Retinal pigment epithelial cell (primary cell): Measurements from ENCODE around the gene PDGFA.

Experiments used
- DNase-seq: peaks from one replicate; pipeline ENCODE4 v3.0.0-alpha.2; 2010; ENCODE audit warnings: low read depth
- H3K4me3 ChIP-seq: 2 replicates; pipeline ENCODE4 v1.5.1; 2011; ENCODE audit warnings: mild to moderate bottlenecking, low read length, control low read depth, moderate library complexity
- TF ChIP-seq, protein P1 (sequence below): conservative IDR thresholded peaks from 2 replicates; pipeline ENCODE4 v1.5.1; 2011; ENCODE audit warnings: low read depth, low read length, control low read depth, inconsistent platforms

PDGFA gene

DNA sequence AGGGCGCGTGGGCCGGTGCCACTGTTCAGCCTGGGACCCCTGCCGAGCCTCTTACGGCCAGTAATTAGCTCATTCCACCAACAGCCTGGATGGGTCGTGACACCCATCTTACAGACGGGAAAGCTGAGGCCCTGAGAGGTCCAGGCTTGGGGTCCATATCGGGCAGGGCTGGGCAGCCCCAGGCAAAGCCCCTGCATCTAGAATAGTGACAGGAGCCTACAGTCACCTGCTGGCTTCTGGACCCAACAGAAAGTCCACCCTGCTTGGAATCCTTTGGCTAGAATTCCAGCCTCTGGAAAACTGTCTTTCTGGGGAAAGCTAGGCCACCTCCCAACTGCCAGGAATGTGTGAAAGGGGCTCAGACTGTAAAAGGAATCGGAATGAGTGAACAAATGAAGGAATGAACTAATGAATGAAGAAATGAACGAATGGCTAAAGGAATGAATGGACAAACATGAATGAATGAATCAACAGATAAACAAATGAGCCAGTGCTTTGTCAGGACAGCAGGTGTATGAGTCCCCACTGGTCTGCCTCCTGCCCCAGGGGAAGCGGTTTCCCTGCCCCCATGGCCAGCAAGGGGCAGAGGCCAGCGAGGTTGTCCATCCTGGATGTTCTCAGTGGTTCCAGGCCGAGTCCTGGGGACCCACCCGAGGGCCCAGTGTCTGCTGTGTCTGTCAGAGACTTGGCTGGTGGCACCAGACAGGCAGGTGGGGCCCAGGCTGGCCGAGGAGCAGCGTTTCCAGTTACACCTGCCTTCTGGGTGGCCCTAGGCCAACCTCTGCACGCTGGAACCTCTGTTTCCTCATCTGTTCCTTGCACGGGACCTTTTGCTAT, 24.1 kb upstream of the PDGFA start:
- TF ChIP-seq, protein P1, sequence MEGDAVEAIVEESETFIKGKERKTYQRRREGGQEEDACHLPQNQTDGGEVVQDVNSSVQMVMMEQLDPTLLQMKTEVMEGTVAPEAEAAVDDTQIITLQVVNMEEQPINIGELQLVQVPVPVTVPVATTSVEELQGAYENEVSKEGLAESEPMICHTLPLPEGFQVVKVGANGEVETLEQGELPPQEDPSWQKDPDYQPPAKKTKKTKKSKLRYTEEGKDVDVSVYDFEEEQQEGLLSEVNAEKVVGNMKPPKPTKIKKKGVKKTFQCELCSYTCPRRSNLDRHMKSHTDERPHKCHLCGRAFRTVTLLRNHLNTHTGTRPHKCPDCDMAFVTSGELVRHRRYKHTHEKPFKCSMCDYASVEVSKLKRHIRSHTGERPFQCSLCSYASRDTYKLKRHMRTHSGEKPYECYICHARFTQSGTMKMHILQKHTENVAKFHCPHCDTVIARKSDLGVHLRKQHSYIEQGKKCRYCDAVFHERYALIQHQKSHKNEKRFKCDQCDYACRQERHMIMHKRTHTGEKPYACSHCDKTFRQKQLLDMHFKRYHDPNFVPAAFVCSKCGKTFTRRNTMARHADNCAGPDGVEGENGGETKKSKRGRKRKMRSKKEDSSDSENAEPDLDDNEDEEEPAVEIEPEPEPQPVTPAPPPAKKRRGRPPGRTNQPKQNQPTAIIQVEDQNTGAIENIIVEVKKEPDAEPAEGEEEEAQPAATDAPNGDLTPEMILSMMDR = no peak

DNA sequence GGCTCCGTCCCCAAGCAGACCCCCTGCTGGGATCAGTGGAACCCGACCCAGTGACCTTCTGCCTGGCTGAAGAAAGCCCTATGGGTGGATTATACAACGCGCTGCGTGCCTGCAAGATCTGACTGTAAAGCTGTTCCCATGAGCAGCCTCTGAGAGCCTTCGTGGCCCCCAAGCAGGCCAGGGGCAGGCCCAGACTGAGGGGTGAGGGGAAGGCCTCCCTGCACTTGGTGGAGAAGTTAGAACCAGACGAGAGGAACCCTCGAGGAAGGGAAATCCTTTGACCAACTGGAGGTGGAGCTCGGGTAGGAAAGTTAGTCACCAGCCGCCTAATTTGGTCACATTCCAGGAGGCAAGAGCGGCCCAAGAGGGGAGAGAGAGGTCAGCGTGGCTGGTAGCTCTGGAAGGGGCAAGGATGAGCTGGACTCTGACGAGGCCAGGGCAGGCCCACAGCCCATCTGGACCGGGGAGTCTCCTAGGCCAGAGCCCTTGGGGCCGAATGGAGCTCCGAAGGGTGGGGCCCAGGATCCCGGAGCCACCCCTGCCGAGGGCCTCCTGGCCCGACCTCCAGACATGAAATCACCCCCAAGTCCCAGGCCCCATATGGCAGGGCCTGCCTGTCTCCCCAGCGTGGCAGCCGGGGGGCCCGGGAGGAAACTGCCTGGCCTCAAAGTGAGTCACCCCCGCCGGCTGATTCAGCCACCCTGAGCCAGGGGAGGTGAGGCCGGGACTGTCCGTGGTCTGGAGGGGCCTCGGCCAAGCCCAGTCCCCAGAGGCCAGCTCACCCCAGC, 23.3 kb upstream of the PDGFA start:
- TF ChIP-seq, protein P1 = no peak
- H3K4me3 ChIP-seq = no peak overlapping the region
- peak; percentile 76 for DNase-seq

More for the DNA sequence above, 24.1 kb upstream of the PDGFA start:
- H3K4me3 ChIP-seq = no peak overlapping the region
- no peak for DNase-seq

DNA sequence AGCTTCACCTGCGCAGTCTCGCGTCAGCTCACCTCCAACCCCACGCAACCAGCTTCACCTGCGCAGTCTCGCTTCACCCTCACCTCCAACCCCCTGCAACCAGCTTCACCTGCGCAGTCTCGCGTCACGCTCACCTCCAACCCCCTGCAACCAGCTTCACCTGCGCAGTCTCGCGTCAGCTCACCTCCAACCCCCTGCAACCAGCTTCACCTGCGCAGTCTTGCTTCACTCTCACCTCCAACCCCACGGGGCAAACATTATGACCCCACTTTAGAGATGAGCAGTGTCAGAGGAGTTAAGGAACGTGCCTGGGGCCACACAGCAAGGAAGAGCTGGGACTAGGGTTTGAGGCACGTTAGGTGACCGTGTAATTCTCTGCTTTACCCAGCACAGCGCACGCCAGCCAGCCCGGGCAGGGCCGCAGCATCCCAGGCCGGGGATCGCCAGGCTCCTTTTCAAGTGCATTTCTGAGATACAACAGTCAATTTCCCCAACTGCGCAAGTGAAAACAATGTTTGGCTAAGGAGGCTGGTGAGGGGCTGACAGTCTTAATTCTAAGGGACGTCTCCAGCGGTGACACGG, 22.6 kb upstream of the PDGFA start:
- TF ChIP-seq, protein P1 = no peak
- no peak for DNase-seq
- no peak overlapping the region for H3K4me3 ChIP-seq

DNA sequence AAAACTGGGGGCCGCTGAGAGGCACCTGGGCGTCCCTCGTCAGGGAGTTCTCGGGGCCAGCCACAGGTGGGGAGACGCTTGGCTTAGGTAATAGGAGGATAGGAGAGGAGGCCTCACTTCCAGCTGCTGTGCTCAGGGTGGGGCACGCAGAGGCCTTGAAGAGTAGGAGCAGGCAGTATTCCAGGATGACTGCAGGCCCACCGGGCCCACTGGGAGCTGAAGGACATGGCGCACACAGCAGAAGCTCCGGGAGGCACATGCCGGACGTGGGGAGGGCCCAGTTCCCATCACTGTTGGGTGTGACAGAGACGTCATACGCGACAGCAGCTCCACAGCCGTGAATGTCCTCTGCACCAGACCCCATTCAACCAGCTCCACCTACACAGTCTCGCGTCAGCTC, 22.0 kb upstream of the PDGFA start:
- TF ChIP-seq, protein P1 = no peak
- H3K4me3 ChIP-seq = no peak overlapping the region
- no peak for DNase-seq

DNA sequence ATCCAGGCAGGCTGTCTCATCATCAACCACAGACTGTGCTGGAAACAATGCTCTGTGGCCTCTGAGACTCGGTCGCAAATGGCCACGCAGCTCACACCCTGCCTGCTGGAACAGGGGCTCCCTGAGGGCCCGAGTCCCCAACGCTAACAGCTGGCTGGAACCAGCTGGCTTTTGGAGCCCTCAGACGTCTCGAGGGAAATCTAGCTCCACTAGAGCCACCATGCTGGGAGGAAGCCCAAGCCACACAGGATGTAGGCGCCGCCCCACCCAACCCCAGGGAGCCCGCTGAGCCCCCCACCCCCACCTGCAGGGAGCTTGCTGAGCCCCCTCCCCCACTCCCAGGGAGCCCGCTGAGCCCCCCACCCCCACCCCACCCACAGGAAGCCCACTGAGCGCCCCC, 21.4 kb upstream of the PDGFA start:
- TF ChIP-seq, protein P1 = no peak
- DNase-seq = no peak
- no peak overlapping the region for H3K4me3 ChIP-seq

DNA sequence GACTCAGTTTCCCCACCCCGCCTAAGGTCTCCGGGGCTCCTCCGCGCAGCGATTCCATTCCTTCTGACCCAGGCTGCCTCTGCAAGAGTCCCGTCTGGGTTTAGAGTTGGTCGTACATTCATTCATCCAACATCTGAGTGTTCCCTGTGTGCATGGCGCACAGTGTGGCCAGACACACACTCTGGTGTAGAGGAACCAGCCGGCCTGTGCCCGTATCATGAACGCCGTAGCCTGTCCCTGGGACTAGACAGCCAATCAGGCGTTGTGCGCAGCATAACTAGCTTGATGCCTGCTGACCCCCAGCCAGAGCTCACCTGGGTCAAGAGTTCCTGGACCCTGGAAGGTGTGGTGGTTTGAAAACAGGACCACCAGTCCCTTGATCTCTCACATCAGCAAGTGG, 20.9 kb upstream of the PDGFA start:
- DNase-seq = no peak
- H3K4me3 ChIP-seq = no peak overlapping the region
- TF ChIP-seq, protein P1 = no peak
